Measurements from ENCODE around the gene KRTAP17-1. TPM values are rescaled to one million over a fixed set of nuclear protein-coding genes. Genes with fewer than 3 reads are reported as not detected.

The KRTAP17-1 gene
- total RNA-seq, 2 experiments from 2014 or later = not detected

- Histone ChIP-seq H3K9me3 (ENCODE audit: low read length) (no peaks in the 10 kb centered on the region), H3K4me3 (ENCODE audit: low read depth, low read length, poor library complexity, severe bottlenecking) (no peak overlapping the region), H3K79me2 (ENCODE audit: insufficient read depth, low read depth, low read length) (no peaks in the 10 kb centered on the region), H3K4me2 (ENCODE audit: low read length) (no peak overlapping the region), H3K36me3 (ENCODE audit: insufficient read depth, low read length) (no peaks in the 10 kb centered on the region), H3K27ac (ENCODE audit: low read depth, low read length, poor library complexity, severe bottlenecking) (no peak overlapping the region), H3K4me1 (ENCODE audit: insufficient read depth, low read length, poor library complexity, severe bottlenecking) (peaks cover 8% of the 10 kb centered on the region), H3K9me2 (ENCODE audit: insufficient read depth, low read length) (no peaks in the 10 kb centered on the region), H4K20me1 (ENCODE audit: insufficient read depth, low read length) (no peaks in the 10 kb centered on the region), H2AFZ (ENCODE audit: low read length) (no peak overlapping the region)
- DNase-seq (ENCODE audit: low spot score) = no peak
- TF ChIP-seq EZH2phosphoT487 (IDR thresholded peaks at IDR 0.05; ENCODE audit: borderline replicate concordance, low read depth, low read length) = no peak
- TF ChIP-seq CTCF (conservative IDR thresholded peaks at IDR 0.05; ENCODE audit: low read length) = no peak
- POLR2A ChIA-PET = no interaction called here
- no TSS peak for BruUV-seq (replicated peaks)
- intact Hi-C loops (cut with micrococcal nuclease; ENCODE audit: unreplicated experiment) = no loop called here
- CTCF ChIA-PET (ENCODE audit: unreplicated experiment) = no interaction called here
Observed at GRCh38 chr17:41304091-41304490, 11.4 kb downstream of the KRTAP17-1 start.

GRCh38 chr17:41302981-41303380 is 12.5 kb downstream of the KRTAP17-1 start:
- ChIA-PET POLR2A (no interaction called here), CTCF (ENCODE audit: unreplicated experiment) (no interaction called here)
- no peak overlapping the region for H2AFZ ChIP-seq (ENCODE audit: low read length)

More at GRCh38 chr17:41302981-41303380, 12.5 kb downstream of the KRTAP17-1 start:
- Histone ChIP-seq H3K36me3 (ENCODE audit: insufficient read depth, low read length) (no peaks in the 10 kb centered on the region), H3K4me1 (ENCODE audit: insufficient read depth, low read length, poor library complexity, severe bottlenecking) (no peaks in the 10 kb centered on the region), H3K4me3 (ENCODE audit: low read depth, low read length, poor library complexity, severe bottlenecking) (no peak overlapping the region), H4K20me1 (ENCODE audit: insufficient read depth, low read length) (no peaks in the 10 kb centered on the region), H3K4me2 (ENCODE audit: low read length) (no peak overlapping the region), H3K27ac (ENCODE audit: low read depth, low read length, poor library complexity, severe bottlenecking) (no peak overlapping the region), H3K9me3 (ENCODE audit: low read length) (no peaks in the 10 kb centered on the region), H3K9me2 (ENCODE audit: insufficient read depth, low read length) (no peaks in the 10 kb centered on the region), H3K79me2 (ENCODE audit: insufficient read depth, low read depth, low read length) (no peaks in the 10 kb centered on the region)
- DNase-seq (ENCODE audit: low spot score) = no peak
- TF ChIP-seq EZH2phosphoT487 (IDR thresholded peaks at IDR 0.05; ENCODE audit: borderline replicate concordance, low read depth, low read length) (no peak), CTCF (conservative IDR thresholded peaks at IDR 0.05; ENCODE audit: low read length) (no peak)
- intact Hi-C loops (cut with micrococcal nuclease; ENCODE audit: unreplicated experiment) = no loop called here
- BruUV-seq (replicated peaks) = no TSS peak

All from OCI-LY7 (cell line).